Measurements from ENCODE around the gene LCE6A. TPM values are rescaled to one million over a fixed set of nuclear protein-coding genes. Genes with fewer than 3 reads are reported as not detected.

Gene LCE6A
- total RNA-seq, 6 experiments from 2014 or later, result not detected

DNA sequence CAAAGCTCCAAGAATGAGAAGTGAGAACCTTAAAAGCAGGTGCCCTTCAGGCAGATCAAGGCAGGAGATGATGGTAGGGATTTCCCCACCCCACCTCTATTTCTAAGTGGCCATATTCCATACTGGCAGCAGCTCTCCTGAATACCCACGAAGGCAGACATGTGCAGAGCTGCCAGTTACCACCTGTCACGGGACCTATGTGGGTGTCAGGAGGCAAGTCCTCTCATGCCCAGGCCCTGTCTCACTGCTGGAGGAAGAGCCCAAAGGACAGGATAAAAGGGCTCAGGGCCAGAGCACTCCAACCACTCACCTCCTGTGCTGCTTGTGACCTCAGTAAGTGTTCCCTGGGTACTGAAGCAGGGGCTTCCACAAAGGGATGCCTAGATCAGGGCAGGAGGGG lies 31.6 kb upstream of the LCE6A start:
- no peak overlapping the region for H3K4me3 Mint-ChIP-seq
- H3K9me3 Mint-ChIP-seq, result no peaks in the 10 kb centered on the region; the same call in 1 of the 2 replicates
- no peak overlapping the region for H3K27ac Mint-ChIP-seq
- no peak for DNase-seq
- no peaks in the 10 kb centered on the region for H3K36me3 Mint-ChIP-seq (ENCODE audit: low read depth)
- TF ChIP-seq, protein P1, sequence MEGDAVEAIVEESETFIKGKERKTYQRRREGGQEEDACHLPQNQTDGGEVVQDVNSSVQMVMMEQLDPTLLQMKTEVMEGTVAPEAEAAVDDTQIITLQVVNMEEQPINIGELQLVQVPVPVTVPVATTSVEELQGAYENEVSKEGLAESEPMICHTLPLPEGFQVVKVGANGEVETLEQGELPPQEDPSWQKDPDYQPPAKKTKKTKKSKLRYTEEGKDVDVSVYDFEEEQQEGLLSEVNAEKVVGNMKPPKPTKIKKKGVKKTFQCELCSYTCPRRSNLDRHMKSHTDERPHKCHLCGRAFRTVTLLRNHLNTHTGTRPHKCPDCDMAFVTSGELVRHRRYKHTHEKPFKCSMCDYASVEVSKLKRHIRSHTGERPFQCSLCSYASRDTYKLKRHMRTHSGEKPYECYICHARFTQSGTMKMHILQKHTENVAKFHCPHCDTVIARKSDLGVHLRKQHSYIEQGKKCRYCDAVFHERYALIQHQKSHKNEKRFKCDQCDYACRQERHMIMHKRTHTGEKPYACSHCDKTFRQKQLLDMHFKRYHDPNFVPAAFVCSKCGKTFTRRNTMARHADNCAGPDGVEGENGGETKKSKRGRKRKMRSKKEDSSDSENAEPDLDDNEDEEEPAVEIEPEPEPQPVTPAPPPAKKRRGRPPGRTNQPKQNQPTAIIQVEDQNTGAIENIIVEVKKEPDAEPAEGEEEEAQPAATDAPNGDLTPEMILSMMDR (IDR thresholded peaks at IDR 0.05), result no peak
- peaks cover 1% of the 10 kb centered on the region; the same call in 1 of the 2 replicates for H3K27me3 Mint-ChIP-seq (ENCODE audit: insufficient read depth)
- H3K4me1 Mint-ChIP-seq (ENCODE audit: low read depth), result no peaks in the 10 kb centered on the region

DNA sequence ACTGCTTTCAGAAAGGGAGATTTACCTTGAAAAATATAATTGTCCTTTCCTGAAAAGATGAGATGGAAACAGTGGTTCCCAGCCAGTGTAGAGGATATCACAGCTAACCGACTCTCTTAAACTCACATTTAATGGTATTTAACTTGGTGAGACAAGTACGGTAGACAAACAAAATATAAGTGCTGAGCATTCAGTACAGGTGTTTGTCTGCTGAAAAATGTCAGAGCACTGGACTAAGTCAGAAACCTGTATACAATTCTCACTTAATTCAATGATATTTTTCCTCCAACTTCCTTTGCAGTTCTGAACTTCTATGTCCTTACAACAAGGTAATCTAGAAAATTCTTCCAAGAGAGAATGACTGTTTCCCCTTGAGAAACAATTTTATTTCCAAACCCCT lies 31.0 kb upstream of the LCE6A start, which contains the start of gene LCE1B:
TSS of gene LCE1B (plus strand) at position 301 of the 400 bp plus-strand sequence. CDS start 476 bp downstream, outside the sequence.
- Mint-ChIP-seq H3K36me3 (ENCODE audit: low read depth) (no peaks in the 10 kb centered on the region), H3K27ac (no peak within 1 kb of the TSS), H3K4me3 (no peak within 1 kb of the TSS), H3K4me1 (ENCODE audit: low read depth) (no peaks in the 10 kb centered on the region), H3K9me3 (no peaks in the 10 kb centered on the region; the same call in 1 of the 2 replicates), H3K27me3 (ENCODE audit: insufficient read depth) (peaks cover 5% of the 10 kb centered on the region; the same call in 1 of the 2 replicates)
- TF ChIP-seq, protein P1 (IDR thresholded peaks at IDR 0.05), result no peak
- no peak for DNase-seq

- H3K4me1 Mint-ChIP-seq (ENCODE audit: low read depth), result no peaks in the 10 kb centered on the region
- TF ChIP-seq, protein P1 (IDR thresholded peaks at IDR 0.05), result no peak
- no peaks in the 10 kb centered on the region for H3K36me3 Mint-ChIP-seq (ENCODE audit: low read depth)
- H3K9me3 Mint-ChIP-seq, result peaks cover 14% of the 10 kb centered on the region
- no peak for DNase-seq
- no peak overlapping the region for H3K27ac Mint-ChIP-seq
- peaks cover 5% of the 10 kb centered on the region for H3K27me3 Mint-ChIP-seq (ENCODE audit: insufficient read depth)
- H3K4me3 Mint-ChIP-seq, result no peak overlapping the region
Observed at GRCh38 chr1:152817309-152817708, 25.3 kb upstream of the LCE6A start.

GRCh38 chr1:152823294-152823693 lies 19.4 kb upstream of the LCE6A start:
- no peak overlapping the region for H3K4me3 Mint-ChIP-seq
- DNase-seq, result no peak
- no peaks in the 10 kb centered on the region for H3K36me3 Mint-ChIP-seq (ENCODE audit: low read depth)
- H3K4me1 Mint-ChIP-seq (ENCODE audit: low read depth), result no peaks in the 10 kb centered on the region
- no peak overlapping the region for H3K27ac Mint-ChIP-seq
- H3K27me3 Mint-ChIP-seq (ENCODE audit: insufficient read depth), result peaks cover 4% of the 10 kb centered on the region
- TF ChIP-seq, protein P1 (IDR thresholded peaks at IDR 0.05), result no peak
- peaks cover 20% of the 10 kb centered on the region for H3K9me3 Mint-ChIP-seq

- Mint-ChIP-seq H3K27me3 (ENCODE audit: insufficient read depth) (peaks cover 3% of the 10 kb centered on the region; the same call in 1 of the 2 replicates), H3K4me3 (no peak overlapping the region), H3K9me3 (peaks cover 19% of the 10 kb centered on the region), H3K36me3 (ENCODE audit: low read depth) (no peaks in the 10 kb centered on the region), H3K4me1 (ENCODE audit: low read depth) (no peaks in the 10 kb centered on the region), H3K27ac (no peak overlapping the region)
- TF ChIP-seq, protein P1 (IDR thresholded peaks at IDR 0.05), result no peak
- no peak for DNase-seq
Observed at GRCh38 chr1:152824964-152825363, 17.7 kb upstream of the LCE6A start.

- H3K4me3 Mint-ChIP-seq, result no peak within 1 kb of the TSS
- peaks cover 15% of the 10 kb centered on the region for H3K9me3 Mint-ChIP-seq
- peaks cover 4% of the 10 kb centered on the region for H3K27me3 Mint-ChIP-seq (ENCODE audit: insufficient read depth)
Observed at GRCh38 chr1:152827173-152827572, 15.5 kb upstream of the LCE6A start, which contains the start of gene LCE1A. LCE1A (plus strand) TSS chr1:152827473; CDS start chr1:152827473, 0 bp downstream.

More at GRCh38 chr1:152827173-152827572, 15.5 kb upstream of the LCE6A start, which contains the start of gene LCE1A:
- Mint-ChIP-seq H3K27ac (no peak within 1 kb of the TSS), H3K36me3 (ENCODE audit: low read depth) (no peaks in the 10 kb centered on the region), H3K4me1 (ENCODE audit: low read depth) (no peaks in the 10 kb centered on the region)
- TF ChIP-seq, protein P1 (IDR thresholded peaks at IDR 0.05), result no peak
- no peak for DNase-seq

Measured in HFFc6 (cell line).